Sigmoid colon (tissue), 7 donors: Measurements from ENCODE around the gene KRT10. TPM values are rescaled to one million over a fixed set of nuclear protein-coding genes. Genes with fewer than 3 reads are reported as not detected.

Experiments
- DNase-seq: peaks from one replicate; pipeline ENCODE4 v3.0.0-alpha.2; 2019
- H3K27ac ChIP-seq, 4 donors: fragments of 200-600 bp; sonication (generic); one replicate each; pipeline ENCODE4 v1.5.1; 2016 to 2019; ENCODE audit warnings: mild to moderate bottlenecking in 1 of 4
- H3K27me3 ChIP-seq, 3 donors: fragments of 200-600 bp; sonication (generic); one replicate each; pipeline ENCODE4 v1.5.1; 2019; ENCODE audit warnings: mild to moderate bottlenecking in 1 of 3
- H3K36me3 ChIP-seq, 4 donors: fragments of 200-600 bp; sonication (generic); one replicate each; pipeline ENCODE4 v1.5.1; 2016 to 2019
- H3K4me1 ChIP-seq, 4 donors: fragments of 200-600 bp; sonication (generic); one replicate each; pipeline ENCODE4 v1.5.1; 2017 to 2019
- H3K4me3 ChIP-seq, 4 donors: fragments of 200-600 bp; sonication (generic); one replicate each; pipeline ENCODE4 v1.5.1; 2017 to 2019; ENCODE audit warnings: mild to moderate bottlenecking in 2 of 4, moderate library complexity in 1 of 4
- H3K9me3 ChIP-seq, 4 donors: fragments of 200-600 bp in 3 of 4; sonication (generic) in 3 of 4; one replicate each; pipeline versions ENCODE4 v1.5.1 to v1.6.1; 2013 to 2019
- CTCF ChIP-seq, 4 experiments: fragments of 450-650 bp in 3 of 4; fragments of 200-600 bp in 1 of 4; IDR thresholded peaks; one replicate each; pipeline ENCODE4 v1.5.1; 2016 to 2019; ENCODE audit warnings: antibody characterized with exemption in 4 of 4, mild to moderate bottlenecking in 3 of 4, moderate library complexity in 2 of 4
- EP300 ChIP-seq, 4 donors: sonication (generic); formaldehyde crosslinking; IDR thresholded peaks; one replicate each; pipeline ENCODE4 v1.6.1; 2017; ENCODE audit warnings: antibody characterized with exemption in 4 of 4
- POLR2A ChIP-seq, 2 donors: fragments of 450-650 bp; IDR thresholded peaks; one replicate each; pipeline ENCODE4 v1.6.1; 2016; ENCODE audit warnings: antibody characterized with exemption in 2 of 2, mild to moderate bottlenecking in 2 of 2, moderate library complexity in 2 of 2
- POLR2AphosphoS5 ChIP-seq, 4 donors: sonication (generic); formaldehyde crosslinking; IDR thresholded peaks; one replicate each; pipeline ENCODE4 v1.6.1; 2017; ENCODE audit warnings: antibody characterized with exemption in 4 of 4
- WGBS, 2 donors: extraction: QIAGEN DNeasy Blood & Tissue Kit; methylation state at CpG; one replicate each; pipeline ENCODE4 v1.1.7; 2013; 5-methylcytosine and 5-hydroxymethylcytosine counted together
- intact Hi-C: fragments of 100-400 bp; cut with DNase I; formaldehyde crosslinking; loops from one replicate; pipeline ENCODE4 v1.15.1; 2023
- polyA plus RNA-seq, 3 donors: library from polyadenylated mRNA; stranded (reverse); fragments of 200-250 nt; gene quantifications; one replicate each; pipeline ENCODE4 v1.2.3, GENCODE V29; 2013
- total RNA-seq, 4 donors: library from RNA; depleted of rRNA; stranded (reverse); fragments of >200 nt; gene quantifications; one replicate each; pipeline ENCODE4 v1.1.0, GENCODE V29; 2016
- donor health status: healthy with polysubstance abuse.
- donor health status: Bipolar disorder and iron deficiency.
- donor health status: healthy.

Gene KRT10
- 10 to 100 TPM in 1 of 4 donors, 1 to 10 TPM in 2, under 1 TPM in 1; 0.83 to 26.0 (median 6.7) TPM for total RNA-seq
- polyA plus RNA-seq: 10 to 100 TPM; 14.6 to 42.0 (median 32.4) TPM

GRCh38 chr17:40822132-40822812, at the start of gene KRT10:
KRT10 (minus strand) TSS chr17:40822614; CDS start chr17:40822585, 29 bp downstream.
- intact Hi-C loops: no loop called here
- WGBS, 2 donors: 79 to 88% methylated on average over 7 of the region's 7 CpGs
- Histone ChIP-seq H3K36me3 (peaks cover 0 to 7% (median 0%) of the 10 kb centered on the region in 4 donors), H3K4me1 (peaks cover 0 to 15% (median 0%) of the 10 kb centered on the region in 4 donors), H3K27ac (no peak within 1 kb of the TSS), H3K4me3 (no peak within 1 kb of the TSS), H3K9me3 (no peaks in the 10 kb centered on the region), H3K27me3 (no peaks in the 10 kb centered on the region)
- DNase-seq: no peak
- TF ChIP-seq POLR2AphosphoS5 (IDR thresholded peaks at IDR 0.05): no peak
- no peak for TF ChIP-seq EP300 (IDR thresholded peaks at IDR 0.05)

- Histone ChIP-seq H3K4me3 (no peak overlapping the region), H3K9me3 (no peaks in the 10 kb centered on the region), H3K27me3 (no peaks in the 10 kb centered on the region), H3K36me3 (no peaks in the 10 kb centered on the region), H3K4me1 (no peaks in the 10 kb centered on the region), H3K27ac (no peak overlapping the region)
- intact Hi-C loops: no loop called here
- TF ChIP-seq CTCF (IDR thresholded peaks at IDR 0.05): no peak
- no peak for TF ChIP-seq EP300 (IDR thresholded peaks at IDR 0.05)
- no peak for TF ChIP-seq POLR2A (IDR thresholded peaks at IDR 0.05)
- TF ChIP-seq POLR2AphosphoS5 (IDR thresholded peaks at IDR 0.05): no peak
- no peak for DNase-seq
- 90 to 95% methylated on average over 7 of the region's 7 CpGs for WGBS, 2 donors
Measured at GRCh38 chr17:40871316-40871715, 48.9 kb upstream of the KRT10 start.

- Histone ChIP-seq H3K27me3 (no peaks in the 10 kb centered on the region), H3K4me1 (no peaks in the 10 kb centered on the region), H3K27ac (no peak overlapping the region), H3K36me3 (no peaks in the 10 kb centered on the region), H3K4me3 (no peak overlapping the region), H3K9me3 (no peaks in the 10 kb centered on the region)
- TF ChIP-seq POLR2AphosphoS5 (IDR thresholded peaks at IDR 0.05) (no peak), CTCF (IDR thresholded peaks at IDR 0.05) (no peak), EP300 (IDR thresholded peaks at IDR 0.05) (no peak), POLR2A (IDR thresholded peaks at IDR 0.05) (no peak)
- intact Hi-C loops: no loop called here
- DNase-seq: no peak
- 72 to 82% methylated on average over 4 of the region's 4 CpGs for WGBS, 2 donors
Measured at GRCh38 chr17:40870136-40870535, 47.7 kb upstream of the KRT10 start.

- Histone ChIP-seq H3K9me3 (no peaks in the 10 kb centered on the region), H3K27ac (no peak within 1 kb of the TSS), H3K27me3 (no peaks in the 10 kb centered on the region), H3K36me3 (no peaks in the 10 kb centered on the region), H3K4me3 (no peak within 1 kb of the TSS), H3K4me1 (no peaks in the 10 kb centered on the region)
- DNase-seq: no peak
- 93 to 94% methylated on average over 8 of the region's 8 CpGs for whole genome bisulfite sequencing, 2 donors
- intact Hi-C loops: no loop called here
- TF ChIP-seq POLR2A (IDR thresholded peaks at IDR 0.05): no peak
- no peak for TF ChIP-seq CTCF (IDR thresholded peaks at IDR 0.05)
- no peak for TF ChIP-seq EP300 (IDR thresholded peaks at IDR 0.05)
- no peak for TF ChIP-seq POLR2AphosphoS5 (IDR thresholded peaks at IDR 0.05)
Measured at GRCh38 chr17:40866838-40867237, 44.4 kb upstream of the KRT10 start, which contains the start of gene KRT12. KRT12 (minus strand) TSS chr17:40867223; CDS start chr17:40867186, 37 bp downstream.

GRCh38 chr17:40864661-40865390, 42.4 kb upstream of the KRT10 start:
- Histone ChIP-seq H3K36me3 (no peaks in the 10 kb centered on the region), H3K27me3 (no peaks in the 10 kb centered on the region), H3K9me3 (no peaks in the 10 kb centered on the region), H3K27ac (no peak overlapping the region), H3K4me1 (no peaks in the 10 kb centered on the region), H3K4me3 (no peak overlapping the region)
- no peak for TF ChIP-seq POLR2AphosphoS5 (IDR thresholded peaks at IDR 0.05)
- no peak for TF ChIP-seq EP300 (IDR thresholded peaks at IDR 0.05)
- no peak for TF ChIP-seq POLR2A (IDR thresholded peaks at IDR 0.05)
- no peak for TF ChIP-seq CTCF (IDR thresholded peaks at IDR 0.05)
- DNase-seq: no peak
- WGBS, 2 donors: 93% methylated on average over 14 of the region's 14 CpGs
- intact Hi-C loops: no loop called here
